ENCODE measurements around the gene RPL10A.

- TF ChIP-seq, protein P1, sequence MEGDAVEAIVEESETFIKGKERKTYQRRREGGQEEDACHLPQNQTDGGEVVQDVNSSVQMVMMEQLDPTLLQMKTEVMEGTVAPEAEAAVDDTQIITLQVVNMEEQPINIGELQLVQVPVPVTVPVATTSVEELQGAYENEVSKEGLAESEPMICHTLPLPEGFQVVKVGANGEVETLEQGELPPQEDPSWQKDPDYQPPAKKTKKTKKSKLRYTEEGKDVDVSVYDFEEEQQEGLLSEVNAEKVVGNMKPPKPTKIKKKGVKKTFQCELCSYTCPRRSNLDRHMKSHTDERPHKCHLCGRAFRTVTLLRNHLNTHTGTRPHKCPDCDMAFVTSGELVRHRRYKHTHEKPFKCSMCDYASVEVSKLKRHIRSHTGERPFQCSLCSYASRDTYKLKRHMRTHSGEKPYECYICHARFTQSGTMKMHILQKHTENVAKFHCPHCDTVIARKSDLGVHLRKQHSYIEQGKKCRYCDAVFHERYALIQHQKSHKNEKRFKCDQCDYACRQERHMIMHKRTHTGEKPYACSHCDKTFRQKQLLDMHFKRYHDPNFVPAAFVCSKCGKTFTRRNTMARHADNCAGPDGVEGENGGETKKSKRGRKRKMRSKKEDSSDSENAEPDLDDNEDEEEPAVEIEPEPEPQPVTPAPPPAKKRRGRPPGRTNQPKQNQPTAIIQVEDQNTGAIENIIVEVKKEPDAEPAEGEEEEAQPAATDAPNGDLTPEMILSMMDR (conservative IDR thresholded peaks at IDR 0.05; ENCODE audit: low read length): no peak
- no peak for TF ChIP-seq EZH2phosphoT487 (IDR thresholded peaks at IDR 0.05; ENCODE audit: borderline replicate concordance)
Measured at GRCh38 chr6:35453236-35453635, 15.0 kb upstream of the RPL10A start.
